Muscle of arm (tissue), 14 donors: ENCODE measurements around the gene ELP5. TPM values are rescaled to one million over a fixed set of nuclear protein-coding genes. Genes with fewer than 3 reads are reported as not detected.

Experiments used
- DNase-seq: peaks from one replicate; pipeline ENCODE4 v3.0.0-alpha.2; 2013
- long read RNA-seq, 11 donors: transcript quantifications; one replicate each; lab custom pipeline, GENCODE V29; 2026
- polyA plus RNA-seq, 12 donors: library from polyadenylated mRNA; unstranded; fragments of 120-200 nt; gene quantifications; one replicate each; pipeline ENCODE4 v1.2.1, GENCODE V29; 2013; ENCODE audit not compliant: insufficient read length in 12 of 12

ELP5 gene, protein sequence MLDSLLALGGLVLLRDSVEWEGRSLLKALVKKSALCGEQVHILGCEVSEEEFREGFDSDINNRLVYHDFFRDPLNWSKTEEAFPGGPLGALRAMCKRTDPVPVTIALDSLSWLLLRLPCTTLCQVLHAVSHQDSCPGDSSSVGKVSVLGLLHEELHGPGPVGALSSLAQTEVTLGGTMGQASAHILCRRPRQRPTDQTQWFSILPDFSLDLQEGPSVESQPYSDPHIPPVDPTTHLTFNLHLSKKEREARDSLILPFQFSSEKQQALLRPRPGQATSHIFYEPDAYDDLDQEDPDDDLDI
- polyA plus RNA-seq: 10 to 100 TPM in 11 of 12 donors, not detected in 1; 32.1 to 70.1 (median 38.0) TPM
- long read RNA-seq, donor 1, transcript ELP5-204 (8 exons, 1,423 nt): minor isoform, 10 of 31 reads
- long read RNA-seq, donor 1, transcript ELP5-210 (4 exons, 687 nt): major isoform, 13 of 31 reads
- long read RNA-seq, donor 1, partial matches to known transcripts: 0 of 31 reads
- long read RNA-seq, donor 1, other reads (novel, unspliced or antisense): 0 of 31 reads
- long read RNA-seq, donor 2, transcript ELP5-204 (8 exons, 1,423 nt): minor isoform, 5 of 58 reads
- long read RNA-seq, donor 2, transcript ELP5-213 (3 exons, 510 nt): minor isoform, 6 of 58 reads
- long read RNA-seq, donor 2, transcript ELP5-210 (4 exons, 687 nt): major isoform, 33 of 58 reads
- long read RNA-seq, donor 2, partial matches to known transcripts: 10 of 58 reads
- long read RNA-seq, donor 2, other reads (novel, unspliced or antisense): 0 of 58 reads
- long read RNA-seq, donor 3, partial matches to known transcripts: 0 of 6 reads
- long read RNA-seq, donor 3, other reads (novel, unspliced or antisense): 0 of 6 reads
- long read RNA-seq, donor 4, partial matches to known transcripts: 0 of 8 reads
- long read RNA-seq, donor 4, other reads (novel, unspliced or antisense): 0 of 8 reads
- long read RNA-seq, donor 5, transcript ELP5-214 (6 exons, 2,209 nt): minor isoform, 5 of 25 reads
- long read RNA-seq, donor 5, transcript ELP5-204 (8 exons, 1,423 nt): major isoform, 14 of 25 reads
- long read RNA-seq, donor 5, partial matches to known transcripts: 0 of 25 reads
- long read RNA-seq, donor 5, other reads (novel, unspliced or antisense): 0 of 25 reads
- long read RNA-seq, donor 6, transcript ELP5-210 (4 exons, 687 nt): major isoform, 20 of 50 reads
- long read RNA-seq, donor 6, transcript ELP5-213 (3 exons, 510 nt): minor isoform, 5 of 50 reads
- long read RNA-seq, donor 6, partial matches to known transcripts: 23 of 50 reads
- long read RNA-seq, donor 6, other reads (novel, unspliced or antisense): 0 of 50 reads
- long read RNA-seq, donor 7, transcript ELP5-204 (8 exons, 1,423 nt): major isoform, 7 of 10 reads
- long read RNA-seq, donor 7, partial matches to known transcripts: 0 of 10 reads
- long read RNA-seq, donor 7, other reads (novel, unspliced or antisense): 0 of 10 reads
- long read RNA-seq, donor 8, transcript ELP5-210 (4 exons, 687 nt): major isoform, 14 of 31 reads
- long read RNA-seq, donor 8, transcript ELP5-204 (8 exons, 1,423 nt): minor isoform, 12 of 31 reads
- long read RNA-seq, donor 8, partial matches to known transcripts: 0 of 31 reads
- long read RNA-seq, donor 8, other reads (novel, unspliced or antisense): 0 of 31 reads
- long read RNA-seq, donor 9, transcript ELP5-204 (8 exons, 1,423 nt): major isoform, 12 of 15 reads
- long read RNA-seq, donor 9, partial matches to known transcripts: 0 of 15 reads
- long read RNA-seq, donor 9, other reads (novel, unspliced or antisense): 0 of 15 reads
- long read RNA-seq, donor 10, transcript ELP5-210 (4 exons, 687 nt): major isoform, 36 of 57 reads
- long read RNA-seq, donor 10, partial matches to known transcripts: 8 of 57 reads
- long read RNA-seq, donor 10, other reads (novel, unspliced or antisense): 0 of 57 reads
- long read RNA-seq, donor 11, transcript ELP5-210 (4 exons, 687 nt): major isoform, 21 of 56 reads
- long read RNA-seq, donor 11, transcript ELP5-214 (6 exons, 2,209 nt): minor isoform, 5 of 56 reads
- long read RNA-seq, donor 11, transcript ELP5-204 (8 exons, 1,423 nt): minor isoform, 12 of 56 reads
- long read RNA-seq, donor 11, partial matches to known transcripts: 13 of 56 reads
- long read RNA-seq, donor 11, other reads (novel, unspliced or antisense): 0 of 56 reads

DNA sequence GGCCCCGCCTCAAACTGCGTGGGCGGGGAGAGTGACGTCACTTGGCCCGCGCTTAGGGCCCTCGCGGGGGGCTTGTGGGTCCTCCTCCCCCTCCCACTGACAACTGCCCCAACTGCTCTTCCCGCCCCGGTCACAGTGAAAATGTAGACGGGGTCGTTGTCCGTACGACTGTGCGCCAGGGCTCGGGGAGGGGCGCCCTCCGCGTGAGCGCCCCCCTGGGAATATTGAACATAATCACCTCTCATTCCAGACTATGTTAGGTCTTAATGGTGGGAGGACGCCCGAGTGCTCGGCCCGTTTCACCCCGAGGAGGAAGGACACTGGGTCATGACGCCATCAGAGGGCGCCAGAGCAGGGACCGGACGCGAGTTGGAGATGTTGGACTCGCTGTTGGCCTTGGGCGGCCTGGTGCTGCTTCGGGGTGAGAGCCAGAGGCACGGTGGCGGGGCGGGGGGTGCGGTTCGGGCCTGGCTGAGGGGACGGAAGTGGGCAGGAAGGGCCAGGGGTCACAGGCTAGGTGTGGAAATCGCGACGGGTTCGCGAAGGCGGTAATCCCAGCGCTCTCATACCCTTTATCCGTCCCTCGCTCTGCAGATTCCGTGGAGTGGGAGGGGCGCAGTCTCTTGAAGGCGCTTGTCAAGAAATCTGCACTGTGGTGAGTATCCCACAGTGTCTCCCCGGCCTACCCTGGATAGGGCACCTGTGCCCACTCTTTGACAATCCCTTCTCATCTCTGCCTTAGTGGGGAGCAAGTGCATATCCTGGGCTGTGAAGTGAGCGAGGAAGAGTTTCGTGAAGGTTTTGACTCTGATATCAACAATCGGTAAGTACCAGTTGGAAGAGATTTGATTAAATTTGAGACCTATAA is at the start of gene ELP5:
ELP5 (plus strand) TSS at position 40 of the 868 bp plus-strand sequence; CDS start at position 376, 336 bp downstream.
- peak; percentile 95 for DNase-seq

DNA sequence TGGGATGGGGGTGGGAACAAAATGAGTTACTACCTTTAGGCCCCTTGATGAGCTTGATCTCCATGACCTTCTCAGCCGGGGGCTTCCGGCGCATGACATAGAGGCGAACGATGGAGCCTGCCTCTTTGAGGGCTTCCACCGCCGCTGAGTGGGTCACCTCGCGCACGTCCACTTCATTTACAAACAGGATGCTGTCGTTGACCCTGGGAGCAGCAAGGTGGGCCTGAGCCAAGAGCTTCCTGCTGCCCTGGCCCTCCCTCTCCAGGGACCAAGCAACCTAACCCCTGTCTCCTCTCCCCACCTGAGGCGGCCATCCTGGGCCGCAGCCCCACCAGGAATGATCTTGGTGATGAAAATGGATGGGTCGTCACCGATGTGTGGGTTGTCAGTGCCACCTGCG is 48.6 kb upstream of the ELP5 start:
- no peak for DNase-seq

DNA sequence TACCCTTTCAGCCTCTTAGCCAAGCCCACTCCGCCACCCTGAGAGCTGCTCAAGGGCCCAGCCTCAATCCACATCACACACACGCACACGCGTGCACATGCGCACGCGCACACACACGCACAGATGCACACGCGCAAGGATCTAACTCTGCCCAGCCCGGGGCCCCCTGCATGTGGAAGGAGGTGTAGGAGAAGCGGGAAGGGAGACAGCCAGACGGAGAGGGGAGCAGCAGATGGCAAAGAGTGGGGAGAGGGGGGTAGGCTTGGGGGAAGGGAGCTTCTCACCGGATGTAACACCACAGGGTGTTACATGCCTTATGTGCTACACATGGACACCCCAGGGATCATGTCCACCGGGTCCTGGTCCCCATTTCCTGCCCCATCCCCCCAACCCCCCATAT is 47.7 kb upstream of the ELP5 start:
- no peak for DNase-seq

DNA sequence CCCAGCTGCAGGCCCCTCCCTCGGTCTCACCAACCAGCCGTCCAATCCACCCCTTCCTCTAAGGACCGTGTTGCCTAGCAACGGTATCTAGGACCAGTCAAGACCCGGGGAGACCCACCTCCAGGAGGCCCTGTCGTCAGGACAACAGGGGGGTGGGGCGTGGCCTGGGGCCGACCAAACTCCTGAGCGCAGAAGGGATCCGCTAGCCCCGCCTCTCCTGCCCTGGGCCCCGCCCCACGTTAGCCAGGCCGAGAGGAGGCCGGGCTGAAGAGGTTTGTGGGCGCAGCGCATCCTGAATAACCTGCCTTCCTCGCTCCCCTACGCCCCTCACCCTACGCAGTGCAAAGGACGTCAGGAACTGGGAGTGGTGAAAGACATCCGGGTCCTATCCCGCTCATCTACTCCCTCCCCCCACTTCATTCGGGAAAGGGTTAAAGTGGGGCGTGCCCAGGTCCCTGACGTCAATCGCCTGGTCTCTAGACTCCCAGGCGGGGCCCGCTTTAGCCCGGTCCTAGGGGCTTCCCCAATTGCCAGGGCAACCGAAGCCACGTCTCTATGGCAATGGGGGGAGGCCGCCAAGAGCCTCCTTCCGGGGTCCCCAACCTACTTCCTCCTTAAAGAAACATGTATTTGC is 47.1 kb upstream of the ELP5 start:
- DNase-seq: peak; percentile 92

DNA sequence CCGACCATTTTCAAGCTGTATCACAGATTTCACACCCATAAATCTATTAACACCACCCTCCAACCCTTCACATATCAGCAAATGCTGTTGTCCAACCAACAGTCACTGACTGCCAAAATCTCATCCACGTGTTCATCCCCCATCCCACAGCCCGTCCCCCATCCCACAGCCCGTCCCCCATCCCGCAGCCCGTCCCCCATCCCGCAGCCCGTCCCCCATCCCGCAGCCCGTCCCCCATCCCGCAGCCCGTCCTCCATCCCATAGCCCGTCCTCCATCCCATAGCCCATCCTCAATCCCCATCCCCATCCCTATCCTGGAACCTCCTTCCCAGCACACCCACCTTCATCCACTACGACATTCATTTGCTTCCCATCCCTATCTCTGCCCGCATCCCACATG is 46.5 kb upstream of the ELP5 start:
- DNase-seq: no peak

DNA sequence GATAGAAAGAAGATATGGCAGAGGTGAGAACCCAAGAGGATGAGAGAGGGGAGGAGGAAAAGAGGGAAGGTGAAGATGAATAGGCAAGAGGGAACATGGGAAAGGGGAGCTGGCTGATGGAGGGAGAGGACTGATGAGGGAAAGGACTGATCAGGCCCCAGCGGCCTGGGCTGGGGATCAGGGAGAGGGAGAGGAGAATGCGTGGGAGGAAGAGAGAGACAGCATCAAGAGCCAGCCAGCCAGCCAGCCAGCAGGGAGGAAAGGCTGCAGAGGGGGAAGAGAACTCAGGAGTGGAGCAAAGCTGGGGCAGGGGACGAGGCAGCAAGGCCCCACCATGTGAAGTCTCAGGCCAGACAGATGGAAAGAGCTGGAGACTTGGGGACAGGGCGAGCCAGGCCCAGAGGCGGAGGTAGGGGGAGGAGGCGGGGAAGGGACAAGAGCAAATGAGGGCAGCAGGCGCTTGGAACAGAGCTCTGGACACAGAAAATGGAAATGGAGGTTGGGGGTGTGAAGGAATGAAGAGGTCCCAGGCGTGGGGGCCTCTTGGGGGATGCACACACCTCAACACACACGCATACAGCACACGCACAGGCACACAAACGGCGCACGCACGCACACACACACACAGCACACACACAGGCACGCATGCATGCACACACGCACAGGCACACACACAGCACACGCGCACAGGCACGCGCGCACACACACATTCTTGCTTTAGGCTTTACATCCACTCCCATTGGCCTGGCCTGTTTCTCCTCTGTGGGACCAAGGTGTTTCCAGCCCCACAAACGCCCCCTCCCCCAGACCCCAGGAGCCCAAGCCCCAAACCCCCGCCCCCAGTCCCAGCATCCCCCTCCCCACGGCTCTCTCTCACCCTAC is 44.7 kb upstream of the ELP5 start:
- no peak for DNase-seq

DNA sequence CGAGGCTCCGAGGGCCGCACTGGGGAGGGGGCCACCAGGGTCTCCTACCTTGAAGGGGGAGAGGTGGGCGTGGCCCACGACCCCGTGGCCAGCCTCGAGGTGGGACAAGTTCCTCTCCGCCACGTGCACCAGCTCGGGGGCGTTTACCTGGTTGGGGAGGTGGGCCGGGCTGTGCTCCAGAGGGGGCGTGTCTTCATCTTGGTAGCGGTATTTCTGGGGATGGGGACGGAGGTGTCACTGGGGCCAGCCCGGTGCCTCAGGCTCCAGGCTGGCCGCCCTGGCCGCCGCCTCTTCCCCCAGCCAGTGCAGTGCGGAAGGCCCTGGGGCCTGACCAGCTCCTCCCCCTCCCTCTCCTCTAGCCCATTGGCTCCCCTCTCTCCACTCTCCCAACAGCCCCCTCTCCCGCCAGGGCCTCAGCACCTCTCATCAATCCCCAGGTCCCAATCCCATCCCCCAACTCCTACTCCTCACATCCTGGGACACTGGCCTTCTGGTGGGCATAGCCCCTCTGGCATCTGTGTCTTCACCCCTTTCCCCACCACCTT is 43.9 kb upstream of the ELP5 start:
- no peak for DNase-seq

DNA sequence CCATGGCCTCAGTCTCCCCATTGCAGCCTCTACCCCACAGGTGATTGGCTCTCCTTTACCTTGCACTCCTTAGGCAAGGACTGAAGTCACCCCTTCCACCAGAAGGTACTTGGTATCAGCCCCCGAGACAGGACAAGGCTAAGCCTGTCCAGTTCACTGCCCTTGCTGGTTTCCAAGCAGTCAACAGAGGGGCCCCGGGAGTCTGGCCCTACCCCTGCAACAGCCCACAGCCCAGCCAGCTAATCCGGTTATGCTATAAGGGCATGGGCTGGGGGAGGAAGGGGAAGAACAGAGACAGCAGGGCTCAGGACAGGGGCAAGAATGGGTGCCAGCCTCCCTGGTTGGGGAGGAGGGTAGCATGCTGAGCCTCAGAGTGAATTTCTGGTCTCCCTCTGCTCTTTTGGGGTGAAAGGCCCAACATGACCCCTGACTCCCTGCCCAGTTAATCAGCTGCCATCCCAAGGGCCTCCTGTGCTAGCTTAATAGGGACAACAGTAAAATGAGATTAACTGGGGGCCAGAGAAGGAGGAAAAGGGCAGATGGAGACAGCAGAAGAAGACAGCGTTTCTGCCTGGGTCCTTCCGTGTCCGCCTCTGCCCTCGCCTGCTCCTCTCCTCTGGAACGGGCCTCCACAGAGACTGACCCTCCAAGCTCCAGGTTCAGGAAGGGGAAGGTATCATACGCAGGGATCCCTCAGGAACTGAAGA is 43.1 kb upstream of the ELP5 start:
- DNase-seq: no peak

DNA sequence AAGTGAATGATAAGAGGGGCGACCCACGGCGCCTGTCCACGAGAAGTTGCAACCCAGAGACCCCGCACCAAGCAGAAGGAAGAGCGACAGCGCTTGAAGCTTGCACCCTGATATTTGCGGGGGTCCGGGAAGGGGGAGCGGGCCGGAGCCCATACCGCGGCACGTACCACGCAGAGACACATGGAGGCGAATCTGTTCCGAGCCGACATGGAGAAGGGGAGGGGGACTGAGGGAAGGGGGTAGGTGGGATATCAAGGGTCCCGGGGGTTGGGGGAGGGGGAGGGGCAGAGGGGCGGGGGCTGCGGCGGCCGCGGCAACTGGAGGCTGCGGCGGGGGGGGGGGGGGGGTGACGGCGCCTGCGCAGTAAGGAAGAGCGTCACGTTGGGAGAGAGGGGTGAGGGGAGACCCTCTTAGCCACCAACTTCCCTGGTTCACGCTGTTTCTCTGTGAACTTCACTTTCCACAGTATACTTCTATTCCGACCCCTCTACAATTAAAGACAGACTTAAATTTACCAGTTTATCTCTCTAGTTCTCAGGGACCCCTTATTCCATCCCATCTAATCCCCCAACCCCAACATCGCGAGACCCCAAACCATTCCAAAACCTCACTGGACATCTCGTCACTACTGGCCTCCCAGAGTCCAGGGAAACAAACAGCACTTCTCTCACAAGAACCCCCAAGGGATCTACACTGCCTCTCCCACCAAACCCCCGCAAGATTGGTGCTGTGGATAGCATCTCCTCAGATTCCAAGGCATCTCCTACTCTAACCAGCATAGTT is 40.3 kb upstream of the ELP5 start:
- no peak for DNase-seq

DNA sequence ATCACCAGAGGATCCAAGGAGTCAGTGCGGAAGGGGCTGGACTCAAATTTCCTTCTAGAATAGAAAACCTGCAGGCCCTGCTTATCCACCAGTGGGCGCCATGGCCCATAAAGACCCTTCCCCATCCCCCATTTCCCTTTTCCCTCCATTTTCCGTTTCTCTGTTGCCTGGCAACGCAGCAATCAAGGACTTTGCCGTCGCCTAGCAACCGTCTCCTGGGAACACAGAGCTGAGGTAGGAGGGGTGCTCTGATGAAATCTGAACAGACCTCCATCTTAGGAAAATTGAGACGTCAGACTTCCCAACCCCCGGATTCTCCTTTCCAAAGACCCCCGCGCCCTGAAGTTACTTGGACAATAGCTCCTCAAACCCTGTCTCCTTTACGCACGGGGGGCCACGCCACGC is 38.1 kb upstream of the ELP5 start:
- peak; percentile 90 for DNase-seq

DNA sequence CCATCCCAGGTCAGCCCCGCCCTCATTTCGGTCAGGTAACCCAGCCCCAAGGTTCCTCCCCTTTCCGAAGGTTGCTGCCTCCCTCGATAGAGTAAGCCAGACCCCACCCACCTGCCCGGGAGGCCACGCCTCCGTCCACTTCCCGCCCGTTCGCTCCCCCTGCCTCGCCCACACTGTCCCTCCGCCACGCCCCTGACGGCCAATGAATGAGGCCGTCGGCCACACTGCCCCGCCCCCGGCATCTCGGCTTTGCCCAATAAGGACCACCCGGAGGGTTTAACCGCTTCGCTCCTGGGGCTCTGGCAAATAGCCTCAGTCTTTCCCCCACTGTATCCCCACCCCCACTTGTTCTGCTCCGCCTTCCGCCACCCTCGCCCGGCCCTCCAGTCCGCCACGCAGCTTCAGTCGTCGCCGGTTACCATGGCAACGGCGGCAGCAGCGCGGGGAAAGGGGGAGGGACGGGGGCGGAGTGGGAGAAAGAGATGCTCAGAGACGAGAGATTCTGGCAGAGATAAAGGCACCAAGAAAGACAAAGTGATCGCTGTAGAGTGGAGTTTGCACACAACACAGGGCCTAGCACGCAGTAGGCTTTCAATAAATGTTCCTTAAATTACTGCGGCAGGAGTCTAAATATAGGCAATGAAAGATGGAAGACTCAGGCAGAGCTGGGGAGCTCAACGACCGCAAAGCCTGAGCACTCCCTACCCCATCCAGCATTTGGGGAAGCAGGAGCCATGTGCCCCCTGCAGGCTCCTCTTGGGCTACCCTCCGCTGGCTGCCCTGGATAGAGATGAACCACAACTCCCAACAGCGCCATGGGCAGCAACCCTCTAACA is 37.5 kb upstream of the ELP5 start:
- peak; percentile 99 for DNase-seq

DNA sequence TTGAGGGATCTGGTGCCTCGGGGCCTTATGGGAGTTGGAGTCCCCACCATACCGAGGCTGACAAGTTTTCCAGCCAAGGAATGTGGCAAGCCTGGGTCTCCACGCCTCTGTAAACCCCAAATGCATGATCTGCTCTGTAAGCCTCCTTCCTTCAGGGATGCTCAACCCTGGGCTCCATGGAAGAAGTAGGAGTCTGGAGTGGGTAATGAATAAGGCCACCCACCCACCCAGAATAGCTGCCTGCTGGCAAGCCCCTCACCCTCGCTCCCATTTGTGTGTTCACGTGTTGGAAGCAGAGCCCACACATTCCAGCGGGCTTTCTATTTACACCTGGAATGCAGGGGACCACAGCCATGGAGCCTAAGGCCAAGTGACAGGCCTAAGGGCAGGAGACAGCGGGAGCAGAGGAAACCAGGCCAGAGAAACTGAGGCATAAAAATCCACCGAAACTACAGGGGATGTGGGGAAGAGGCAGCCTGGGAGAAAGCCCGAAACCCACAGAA is 36.8 kb upstream of the ELP5 start:
- peak; percentile 93 for DNase-seq

DNA sequence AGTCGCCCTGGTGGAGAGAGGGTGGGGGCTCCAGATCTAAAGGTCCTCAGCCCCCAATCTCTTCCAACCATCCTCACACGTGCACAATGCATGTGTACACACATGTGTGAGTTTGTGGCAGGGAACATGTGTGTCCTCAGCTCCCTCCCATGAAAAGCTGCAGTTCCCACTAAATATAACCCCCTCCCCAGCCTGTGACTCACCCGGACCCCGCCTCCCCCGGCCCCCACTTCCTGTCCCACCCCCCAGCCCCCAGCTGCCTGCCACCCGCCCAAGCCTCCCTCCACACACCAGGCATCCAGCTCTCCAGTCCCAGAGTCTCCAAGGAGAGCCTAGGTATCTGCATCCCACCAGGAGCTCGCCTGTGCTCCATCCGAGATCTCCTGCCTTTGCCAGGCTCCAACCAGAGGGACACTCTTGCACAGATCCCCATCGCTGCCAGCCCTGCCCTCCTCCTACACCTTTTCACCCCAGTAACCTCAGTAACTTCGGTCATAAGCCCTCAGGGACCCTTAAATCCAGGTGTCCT is 36.3 kb upstream of the ELP5 start:
- DNase-seq: no peak
